Endothelial cell of umbilical vein (primary cell): ENCODE results near the gene UBTD1.

Experiments used
- MYC ChIP-seq: IDR thresholded peaks from one replicate; pipeline ENCODE4 v1.6.1; 2011; ENCODE audit warnings: mild to moderate bottlenecking, low read depth, low read length
- TF ChIP-seq, protein P1 (sequence below), 2 donors: IDR thresholded peaks; 1 replicate in 1 of 2; 2 replicates in 1 of 2; pipeline ENCODE4 v1.5.1; 2011; ENCODE audit warnings: low read length in 2 of 2, mild to moderate bottlenecking in 2 of 2, moderate library complexity in 2 of 2, control low read depth in 1 of 2, inconsistent platforms in 1 of 2, low read depth in 1 of 2; ENCODE audit not compliant: insufficient read depth in 1 of 2; ENCODE audit errors: extremely low read depth in 1 of 2

DNA sequence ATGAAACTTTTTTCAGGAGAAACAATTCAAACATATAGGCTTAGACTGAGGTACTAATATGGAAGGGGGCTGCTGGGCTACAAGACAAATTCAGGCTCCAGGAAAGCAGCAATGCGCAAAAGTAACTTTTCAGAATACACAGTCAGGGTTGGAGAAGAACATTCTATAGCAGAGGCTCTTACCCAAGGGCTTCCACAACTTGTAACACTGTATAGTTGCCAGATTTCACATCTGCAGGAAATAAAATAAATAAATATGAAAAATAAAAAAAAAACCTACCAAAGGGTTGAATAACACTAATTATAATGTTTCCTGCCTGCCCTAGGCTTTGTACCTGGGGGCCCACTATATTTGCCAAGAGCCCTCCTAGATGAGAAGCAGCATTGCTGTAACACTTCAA lies 14.8 kb upstream of the UBTD1 start:
- TF ChIP-seq, protein P1, sequence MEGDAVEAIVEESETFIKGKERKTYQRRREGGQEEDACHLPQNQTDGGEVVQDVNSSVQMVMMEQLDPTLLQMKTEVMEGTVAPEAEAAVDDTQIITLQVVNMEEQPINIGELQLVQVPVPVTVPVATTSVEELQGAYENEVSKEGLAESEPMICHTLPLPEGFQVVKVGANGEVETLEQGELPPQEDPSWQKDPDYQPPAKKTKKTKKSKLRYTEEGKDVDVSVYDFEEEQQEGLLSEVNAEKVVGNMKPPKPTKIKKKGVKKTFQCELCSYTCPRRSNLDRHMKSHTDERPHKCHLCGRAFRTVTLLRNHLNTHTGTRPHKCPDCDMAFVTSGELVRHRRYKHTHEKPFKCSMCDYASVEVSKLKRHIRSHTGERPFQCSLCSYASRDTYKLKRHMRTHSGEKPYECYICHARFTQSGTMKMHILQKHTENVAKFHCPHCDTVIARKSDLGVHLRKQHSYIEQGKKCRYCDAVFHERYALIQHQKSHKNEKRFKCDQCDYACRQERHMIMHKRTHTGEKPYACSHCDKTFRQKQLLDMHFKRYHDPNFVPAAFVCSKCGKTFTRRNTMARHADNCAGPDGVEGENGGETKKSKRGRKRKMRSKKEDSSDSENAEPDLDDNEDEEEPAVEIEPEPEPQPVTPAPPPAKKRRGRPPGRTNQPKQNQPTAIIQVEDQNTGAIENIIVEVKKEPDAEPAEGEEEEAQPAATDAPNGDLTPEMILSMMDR (IDR thresholded peaks at IDR 0.05; ENCODE audit: extremely low read depth in 1 of 2, insufficient read depth in 1 of 2, low read depth in 1 of 2, low read length in 2 of 2) = no peak
- TF ChIP-seq MYC = no peak
